K562 (cell line): ENCODE measurements around the gene GABBR1. TPM values are rescaled to one million over a fixed set of nuclear protein-coding genes. Genes with fewer than 3 reads are reported as not detected.

ENCODE experiments used
- CAMTA2 ChIP-seq: fragments of 250-450 bp; sonication (Bioruptor Pico); conservative IDR thresholded peaks from 2 replicates; pipeline ENCODE4 v1.5.1; 2022
- CXXC5 ChIP-seq: fragments of 250-450 bp; sonication (Bioruptor Pico); IDR thresholded peaks from 2 replicates; pipeline ENCODE4 v1.8.0; 2022; ENCODE audit warnings: inconsistent platforms, mild to moderate bottlenecking, moderate library complexity
- E2F4 ChIP-seq: sonication (generic); formaldehyde crosslinking; IDR thresholded peaks from 2 replicates; pipeline ENCODE4 v1.8.0; 2022; ENCODE audit warnings: mild to moderate bottlenecking, low read depth, missing genetic modification reagents
- HSF4 ChIP-seq: fragments of 250-450 bp; sonication (Bioruptor Pico); IDR thresholded peaks from 2 replicates; pipeline ENCODE4 v2.1.2; 2022; ENCODE audit warnings: mild to moderate bottlenecking, moderate library complexity, borderline replicate concordance
- IRF2 ChIP-seq: sonication (generic); formaldehyde crosslinking; IDR thresholded peaks from 2 replicates; pipeline ENCODE4 v1.8.1; 2022; ENCODE audit warnings: mild to moderate bottlenecking, missing genetic modification reagents
- JUN ChIP-seq, 2 experiments: sonication (generic) in 1 of 2; formaldehyde crosslinking in 1 of 2; IDR thresholded peaks; 2 replicates each; pipeline versions ENCODE4 v1.6.1 to v1.8.0; 2012 to 2022; ENCODE audit warnings: borderline replicate concordance in 2 of 2, mild to moderate bottlenecking in 2 of 2, improper control_type of control experiment in 1 of 2, low read depth in 1 of 2, low read length in 1 of 2, missing genetic modification reagents in 1 of 2
- KAT8 ChIP-seq: fragments of 450-650 bp; IDR thresholded peaks from 2 replicates; pipeline ENCODE4 v1.6.1; 2016; ENCODE audit warnings: low read depth, mild to moderate bottlenecking
- NFE2L1 ChIP-seq: fragments of 450-650 bp; IDR thresholded peaks from 2 replicates; pipeline ENCODE4 v1.6.1; 2016; ENCODE audit warnings: missing genetic modification characterization, low read depth, mild to moderate bottlenecking, missing compliant biosample characterization, moderate library complexity, borderline replicate concordance
- RAD51 ChIP-seq: fragments of 450-650 bp; IDR thresholded peaks from 2 replicates; pipeline ENCODE4 v1.7.1; 2016; ENCODE audit warnings: low read depth, mild to moderate bottlenecking, borderline replicate concordance
- RBM14 ChIP-seq: fragments of 200-400 bp; formaldehyde crosslinking; IDR thresholded peaks from 2 replicates; pipeline ENCODE4 v1.6.1; 2018; ENCODE audit warnings: low read depth, mild to moderate bottlenecking, low read length, moderate library complexity, borderline replicate concordance; ENCODE audit not compliant: insufficient read depth
- RBM25 ChIP-seq: fragments of 200-400 bp; formaldehyde crosslinking; IDR thresholded peaks from 2 replicates; pipeline ENCODE4 v1.6.1; 2018; ENCODE audit warnings: low read length, low read depth, moderate library complexity; ENCODE audit not compliant: severe bottlenecking
- RBM34 ChIP-seq: fragments of 200-400 bp; formaldehyde crosslinking; IDR thresholded peaks from 2 replicates; pipeline ENCODE4 v1.6.1; 2018; ENCODE audit warnings: low read length, borderline replicate concordance; ENCODE audit not compliant: insufficient read depth
- SIN3A ChIP-seq, 2 experiments: fragments of 150-350 bp in 1 of 2; IDR thresholded peaks; 2 replicates each; pipeline ENCODE4 v1.6.1; 2011 to 2016; ENCODE audit warnings: borderline replicate concordance in 2 of 2, low read depth in 2 of 2, low read length in 2 of 2, mild to moderate bottlenecking in 2 of 2, moderate library complexity in 2 of 2; ENCODE audit not compliant: control insufficient read depth in 1 of 2
- TAF1 ChIP-seq: IDR thresholded peaks from 2 replicates; pipeline ENCODE4 v1.6.1; 2011; ENCODE audit warnings: mild to moderate bottlenecking, low read length, moderate library complexity; ENCODE audit not compliant: insufficient read depth, control insufficient read depth, severe bottlenecking; ENCODE audit errors: extremely low read depth
- TBP ChIP-seq: optimal IDR thresholded peaks from 2 replicates; pipeline ENCODE3; 2011; ENCODE audit warnings: low read depth, low read length, improper control_type of control experiment
- TEAD1 ChIP-seq, 2 experiments: fragments of 450-650 bp in 1 of 2; sonication (generic) in 1 of 2; formaldehyde crosslinking; IDR thresholded peaks; 2 replicates each; pipeline versions ENCODE4 v1.4.0 to v1.8.0; 2020 to 2022; ENCODE audit warnings: mild to moderate bottlenecking in 2 of 2, missing genetic modification reagents in 1 of 2
- ZMIZ1 ChIP-seq, 2 experiments: fragments of 150-350 bp in 1 of 2; IDR thresholded peaks; 2 replicates each; pipeline ENCODE4 v1.6.1; 2012 to 2016; ENCODE audit warnings: low read depth in 2 of 2, low read length in 2 of 2, mild to moderate bottlenecking in 1 of 2, moderate library complexity in 1 of 2
- ZNF12 ChIP-seq: sonication (generic); formaldehyde crosslinking; IDR thresholded peaks from 2 replicates; pipeline ENCODE4 v1.4.0; 2020; ENCODE audit warnings: mild to moderate bottlenecking, missing genetic modification reagents
- ZNF24 ChIP-seq: fragments of 450-650 bp; IDR thresholded peaks from 2 replicates; pipeline ENCODE4 v1.6.1; 2016
- ZNF444 ChIP-seq: fragments of 250-450 bp; sonication (Bioruptor Pico); IDR thresholded peaks from 2 replicates; pipeline ENCODE4 v1.4.0; 2020; ENCODE audit warnings: mild to moderate bottlenecking, moderate library complexity
- ZNF586 ChIP-seq: fragments of 450-650 bp; formaldehyde crosslinking; conservative IDR thresholded peaks from 2 replicates; pipeline ENCODE4 v1.4.0; 2020; ENCODE audit warnings: mild to moderate bottlenecking, moderate library complexity
- ZNF696 ChIP-seq: fragments of 250-450 bp; sonication (Bioruptor Pico); conservative IDR thresholded peaks from 2 replicates; pipeline ENCODE4 v1.4.0; 2020; ENCODE audit warnings: mild to moderate bottlenecking, moderate library complexity
- ZNF780A ChIP-seq: fragments of 250-450 bp; sonication (Bioruptor Pico); IDR thresholded peaks from 2 replicates; pipeline ENCODE4 v1.5.0; 2021; ENCODE audit warnings: mild to moderate bottlenecking
- ZNF785 ChIP-seq: fragments of 250-450 bp; sonication (Bioruptor Pico); IDR thresholded peaks from 2 replicates; pipeline ENCODE4 v1.4.0; 2020; ENCODE audit warnings: mild to moderate bottlenecking
- ZZZ3 ChIP-seq: fragments of 450-650 bp; IDR thresholded peaks from 2 replicates; pipeline ENCODE4 v1.6.1; 2016; ENCODE audit warnings: antibody characterized with exemption, mild to moderate bottlenecking, moderate library complexity
- polyA plus RNA-seq, 8 experiments: library from polyadenylated mRNA; depleted of rRNA in 4 of 8; stranded (reverse) in 5 of 8; unstranded in 3 of 8; fragments of >200 nt; fragmentation: Nextera tagmentation in 2 of 8; fragmentation: Illumina TruSeq in 1 of 8; extraction: Ambion mirVana in 2 of 8; extraction: Trizol in 1 of 8; gene quantifications; 2 replicates each; pipeline versions ENCODE4 v1.2.1 to v1.2.3, GENCODE V29; 2011 to 2014; ENCODE audit warnings: inconsistent platforms in 1 of 8, missing spikeins in 1 of 8
- total RNA-seq, 7 experiments: library from RNA; depleted of rRNA in 6 of 7; stranded (reverse); fragments of >200 nt in 6 of 7; fragmentation: Illumina TruSeq in 2 of 7; extraction: Trizol in 2 of 7; gene quantifications; 2 replicates each; pipeline versions ENCODE4 v1.2.1 to v1.2.3, GENCODE V29; 2011 to 2021; ENCODE audit warnings: low replicate concordance in 1 of 7

The GABBR1 gene
- total and polyA plus RNA-seq, 9 of the 15 experiments (the other 6 are each of a cell fraction or from before 2014, with no cell fraction given) = 2.2 to 48.3 (median 20.8) TPM

DNA sequence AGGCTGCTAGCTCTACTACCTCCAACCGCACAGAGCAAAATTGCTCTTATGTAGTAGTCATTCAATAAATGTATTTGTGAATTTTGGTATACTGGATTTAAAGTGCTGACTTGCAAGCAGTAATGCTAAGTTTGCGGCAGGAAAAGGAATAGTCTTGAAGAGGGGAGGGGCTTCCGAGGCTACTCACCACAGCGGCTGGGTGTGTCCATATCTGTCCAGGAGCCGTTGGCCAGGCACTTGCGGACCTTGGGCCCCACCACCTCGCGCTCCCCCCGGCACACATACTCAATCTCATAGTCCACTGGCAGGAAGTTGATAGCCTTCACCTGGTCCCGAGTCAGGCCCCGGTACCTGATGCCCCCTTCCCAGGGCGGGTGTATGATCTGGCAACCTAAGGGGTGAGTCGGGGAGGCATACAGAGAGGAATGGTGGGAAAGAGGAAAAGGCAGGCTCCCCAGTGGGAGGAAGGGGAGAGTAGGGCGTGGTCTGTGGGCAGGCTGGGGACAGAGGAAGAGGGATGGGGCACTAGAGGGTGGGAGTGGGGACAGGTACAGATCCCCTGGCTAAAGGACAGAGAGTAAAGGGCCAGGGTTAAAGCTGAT is 1.7 kb downstream of the GABBR1 start (continued):
- TF ChIP-seq ZNF586 (CRISPR knock-in tag) (no peak), TAF1 (no peak), TEAD1 (CRISPR knock-in tag; IDR thresholded peaks at IDR 0.05) (peak in 1 of 2 experiments; percentile 19; a peak in 1 of 4 replicates), RAD51 (no peak), ZNF24 (no peak), TBP (peak; percentile 46), ZNF696 (CRISPR knock-in tag) (no peak), JUN (IDR thresholded peaks at IDR 0.05; ENCODE audit: borderline replicate concordance, low read depth, low read length) (no peak), JUN (CRISPR knock-in tag; IDR thresholded peaks at IDR 0.05; ENCODE audit: borderline replicate concordance) (no peak), ZNF12 (CRISPR knock-in tag) (no peak), RBM34 (no peak), ZNF785 (CRISPR knock-in tag) (no peak), E2F4 (CRISPR knock-in tag) (no peak), ZNF444 (CRISPR knock-in tag) (no peak), ZZZ3 (no peak), ZMIZ1 (IDR thresholded peaks at IDR 0.05; ENCODE audit: low read depth in 2 of 2, low read length in 2 of 2) (no peak), RBM25 (no peak), KAT8 (no peak), IRF2 (CRISPR knock-in tag) (no peak), HSF4 (CRISPR knock-in tag) (no peak), ZNF780A (CRISPR knock-in tag) (no peak), SIN3A (IDR thresholded peaks at IDR 0.05; ENCODE audit: borderline replicate concordance in 2 of 2, control insufficient read depth in 1 of 2, low read depth in 2 of 2, low read length in 2 of 2) (no peak), NFE2L1 (tag) (no peak), CXXC5 (CRISPR knock-in tag) (peak; percentile 62; the same call in 1 of the 2 replicates), RBM14 (no peak), CAMTA2 (CRISPR knock-in tag) (no peak)
